Stomach (tissue), 4 donors: ENCODE measurements around the gene RAB17.

Source experiments
- CTCF ChIP-seq, 7 experiments: fragments of 450-650 bp in 4 of 7; fragments of 200-600 bp in 3 of 7; sonication (generic) in 3 of 7; IDR thresholded peaks; one replicate each; pipeline ENCODE4 v1.5.1; 2016 to 2019; ENCODE audit warnings: antibody characterized with exemption in 7 of 7, control low read depth in 2 of 7, mild to moderate bottlenecking in 1 of 7
- EP300 ChIP-seq: sonication (generic); formaldehyde crosslinking; IDR thresholded peaks from one replicate; pipeline ENCODE4 v1.6.1; 2017; ENCODE audit warnings: antibody characterized with exemption
- POLR2A ChIP-seq, 4 donors: fragments of 450-650 bp; IDR thresholded peaks; one replicate each; pipeline ENCODE4 v1.6.1; 2016; ENCODE audit warnings: antibody characterized with exemption in 4 of 4, control low read depth in 2 of 4, mild to moderate bottlenecking in 1 of 4, moderate library complexity in 1 of 4

GRCh38 chr2:237614151-237614720 is 23.7 kb upstream of the RAB17 start:
- TF ChIP-seq POLR2A (IDR thresholded peaks at IDR 0.05) = no peak
- TF ChIP-seq CTCF (IDR thresholded peaks at IDR 0.05) = no peak
- TF ChIP-seq EP300 = no peak
